H1 (cell line): ENCODE data around the gene ARHGEF38. TPM values are rescaled to one million over a fixed set of nuclear protein-coding genes. Genes with fewer than 3 reads are reported as not detected.

Source experiments
- polyA plus RNA-seq, 7 experiments: library from polyadenylated mRNA; depleted of rRNA in 3 of 7; stranded (reverse) in 5 of 7; unstranded in 2 of 7; fragments of >200 nt in 5 of 7; fragments of 200-250 nt in 2 of 7; gene quantifications; 1 replicate in 5 of 7; 2 replicates in 1 of 7; 4 replicates in 1 of 7; pipeline versions ENCODE4 v1.2.1 to v1.2.3, GENCODE V29; 2011 to 2013; ENCODE audit warnings: missing spikeins in 2 of 7, mixed read lengths in 2 of 7
- total RNA-seq: library from RNA; stranded (reverse); fragmentation: NEBNext Ultra II Directional; extraction: Animal tissue kit (Norgen Biotek cat#: 25700); gene quantifications from 2 replicates; pipeline ENCODE4 v1.2.1, GENCODE V29; 2021
- TF ChIP-seq, protein P1 (sequence below): fragments of 300-600 bp; sonication (generic); IDR thresholded peaks from 2 replicates; pipeline ENCODE4 v1.7.1; 2012; ENCODE audit warnings: low read length, moderate library complexity, mild to moderate bottlenecking, inconsistent platforms; ENCODE audit not compliant: insufficient replicate concordance

ARHGEF38 gene
- total and polyA plus RNA-seq, 2 of the 8 experiments (the other 6 are each of a cell fraction or from before 2014, with no cell fraction given): not detected

DNA sequence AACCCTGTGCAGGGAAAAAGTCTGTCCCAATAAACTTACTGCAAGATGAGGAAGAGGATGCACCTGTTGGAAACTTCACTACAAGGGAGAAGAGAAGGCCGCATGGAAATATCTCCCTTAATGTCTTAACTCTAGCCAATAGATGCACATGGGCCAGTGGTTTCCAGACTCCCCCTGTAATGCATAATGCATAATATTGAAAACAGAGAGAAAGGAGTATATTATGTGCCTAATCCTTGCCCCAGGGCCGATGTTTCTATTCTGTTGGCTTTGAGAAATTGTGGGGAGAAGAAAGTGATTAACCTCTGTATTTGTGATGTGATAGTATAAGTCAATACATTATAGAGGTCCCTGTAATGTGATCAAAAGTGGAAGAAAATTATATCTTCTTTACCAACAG lies 118.9 kb downstream of the ARHGEF38 start (continued):
- TF ChIP-seq, protein P1, sequence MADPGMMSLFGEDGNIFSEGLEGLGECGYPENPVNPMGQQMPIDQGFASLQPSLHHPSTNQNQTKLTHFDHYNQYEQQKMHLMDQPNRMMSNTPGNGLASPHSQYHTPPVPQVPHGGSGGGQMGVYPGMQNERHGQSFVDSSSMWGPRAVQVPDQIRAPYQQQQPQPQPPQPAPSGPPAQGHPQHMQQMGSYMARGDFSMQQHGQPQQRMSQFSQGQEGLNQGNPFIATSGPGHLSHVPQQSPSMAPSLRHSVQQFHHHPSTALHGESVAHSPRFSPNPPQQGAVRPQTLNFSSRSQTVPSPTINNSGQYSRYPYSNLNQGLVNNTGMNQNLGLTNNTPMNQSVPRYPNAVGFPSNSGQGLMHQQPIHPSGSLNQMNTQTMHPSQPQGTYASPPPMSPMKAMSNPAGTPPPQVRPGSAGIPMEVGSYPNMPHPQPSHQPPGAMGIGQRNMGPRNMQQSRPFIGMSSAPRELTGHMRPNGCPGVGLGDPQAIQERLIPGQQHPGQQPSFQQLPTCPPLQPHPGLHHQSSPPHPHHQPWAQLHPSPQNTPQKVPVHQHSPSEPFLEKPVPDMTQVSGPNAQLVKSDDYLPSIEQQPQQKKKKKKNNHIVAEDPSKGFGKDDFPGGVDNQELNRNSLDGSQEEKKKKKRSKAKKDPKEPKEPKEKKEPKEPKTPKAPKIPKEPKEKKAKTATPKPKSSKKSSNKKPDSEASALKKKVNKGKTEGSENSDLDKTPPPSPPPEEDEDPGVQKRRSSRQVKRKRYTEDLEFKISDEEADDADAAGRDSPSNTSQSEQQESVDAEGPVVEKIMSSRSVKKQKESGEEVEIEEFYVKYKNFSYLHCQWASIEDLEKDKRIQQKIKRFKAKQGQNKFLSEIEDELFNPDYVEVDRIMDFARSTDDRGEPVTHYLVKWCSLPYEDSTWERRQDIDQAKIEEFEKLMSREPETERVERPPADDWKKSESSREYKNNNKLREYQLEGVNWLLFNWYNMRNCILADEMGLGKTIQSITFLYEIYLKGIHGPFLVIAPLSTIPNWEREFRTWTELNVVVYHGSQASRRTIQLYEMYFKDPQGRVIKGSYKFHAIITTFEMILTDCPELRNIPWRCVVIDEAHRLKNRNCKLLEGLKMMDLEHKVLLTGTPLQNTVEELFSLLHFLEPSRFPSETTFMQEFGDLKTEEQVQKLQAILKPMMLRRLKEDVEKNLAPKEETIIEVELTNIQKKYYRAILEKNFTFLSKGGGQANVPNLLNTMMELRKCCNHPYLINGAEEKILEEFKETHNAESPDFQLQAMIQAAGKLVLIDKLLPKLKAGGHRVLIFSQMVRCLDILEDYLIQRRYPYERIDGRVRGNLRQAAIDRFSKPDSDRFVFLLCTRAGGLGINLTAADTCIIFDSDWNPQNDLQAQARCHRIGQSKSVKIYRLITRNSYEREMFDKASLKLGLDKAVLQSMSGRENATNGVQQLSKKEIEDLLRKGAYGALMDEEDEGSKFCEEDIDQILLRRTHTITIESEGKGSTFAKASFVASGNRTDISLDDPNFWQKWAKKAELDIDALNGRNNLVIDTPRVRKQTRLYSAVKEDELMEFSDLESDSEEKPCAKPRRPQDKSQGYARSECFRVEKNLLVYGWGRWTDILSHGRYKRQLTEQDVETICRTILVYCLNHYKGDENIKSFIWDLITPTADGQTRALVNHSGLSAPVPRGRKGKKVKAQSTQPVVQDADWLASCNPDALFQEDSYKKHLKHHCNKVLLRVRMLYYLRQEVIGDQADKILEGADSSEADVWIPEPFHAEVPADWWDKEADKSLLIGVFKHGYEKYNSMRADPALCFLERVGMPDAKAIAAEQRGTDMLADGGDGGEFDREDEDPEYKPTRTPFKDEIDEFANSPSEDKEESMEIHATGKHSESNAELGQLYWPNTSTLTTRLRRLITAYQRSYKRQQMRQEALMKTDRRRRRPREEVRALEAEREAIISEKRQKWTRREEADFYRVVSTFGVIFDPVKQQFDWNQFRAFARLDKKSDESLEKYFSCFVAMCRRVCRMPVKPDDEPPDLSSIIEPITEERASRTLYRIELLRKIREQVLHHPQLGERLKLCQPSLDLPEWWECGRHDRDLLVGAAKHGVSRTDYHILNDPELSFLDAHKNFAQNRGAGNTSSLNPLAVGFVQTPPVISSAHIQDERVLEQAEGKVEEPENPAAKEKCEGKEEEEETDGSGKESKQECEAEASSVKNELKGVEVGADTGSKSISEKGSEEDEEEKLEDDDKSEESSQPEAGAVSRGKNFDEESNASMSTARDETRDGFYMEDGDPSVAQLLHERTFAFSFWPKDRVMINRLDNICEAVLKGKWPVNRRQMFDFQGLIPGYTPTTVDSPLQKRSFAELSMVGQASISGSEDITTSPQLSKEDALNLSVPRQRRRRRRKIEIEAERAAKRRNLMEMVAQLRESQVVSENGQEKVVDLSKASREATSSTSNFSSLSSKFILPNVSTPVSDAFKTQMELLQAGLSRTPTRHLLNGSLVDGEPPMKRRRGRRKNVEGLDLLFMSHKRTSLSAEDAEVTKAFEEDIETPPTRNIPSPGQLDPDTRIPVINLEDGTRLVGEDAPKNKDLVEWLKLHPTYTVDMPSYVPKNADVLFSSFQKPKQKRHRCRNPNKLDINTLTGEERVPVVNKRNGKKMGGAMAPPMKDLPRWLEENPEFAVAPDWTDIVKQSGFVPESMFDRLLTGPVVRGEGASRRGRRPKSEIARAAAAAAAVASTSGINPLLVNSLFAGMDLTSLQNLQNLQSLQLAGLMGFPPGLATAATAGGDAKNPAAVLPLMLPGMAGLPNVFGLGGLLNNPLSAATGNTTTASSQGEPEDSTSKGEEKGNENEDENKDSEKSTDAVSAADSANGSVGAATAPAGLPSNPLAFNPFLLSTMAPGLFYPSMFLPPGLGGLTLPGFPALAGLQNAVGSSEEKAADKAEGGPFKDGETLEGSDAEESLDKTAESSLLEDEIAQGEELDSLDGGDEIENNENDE: no peak
